HG03097 (cell line): ENCODE data around the gene ARF4.

ENCODE experiments used
- ATAC-seq: cut with Tn5 transposase; IDR thresholded peaks from one replicate; pipeline ENCODE4 v1.9.1; 2021; ENCODE audit not compliant: unreplicated experiment, low FRiP score

The ARF4 gene

DNA sequence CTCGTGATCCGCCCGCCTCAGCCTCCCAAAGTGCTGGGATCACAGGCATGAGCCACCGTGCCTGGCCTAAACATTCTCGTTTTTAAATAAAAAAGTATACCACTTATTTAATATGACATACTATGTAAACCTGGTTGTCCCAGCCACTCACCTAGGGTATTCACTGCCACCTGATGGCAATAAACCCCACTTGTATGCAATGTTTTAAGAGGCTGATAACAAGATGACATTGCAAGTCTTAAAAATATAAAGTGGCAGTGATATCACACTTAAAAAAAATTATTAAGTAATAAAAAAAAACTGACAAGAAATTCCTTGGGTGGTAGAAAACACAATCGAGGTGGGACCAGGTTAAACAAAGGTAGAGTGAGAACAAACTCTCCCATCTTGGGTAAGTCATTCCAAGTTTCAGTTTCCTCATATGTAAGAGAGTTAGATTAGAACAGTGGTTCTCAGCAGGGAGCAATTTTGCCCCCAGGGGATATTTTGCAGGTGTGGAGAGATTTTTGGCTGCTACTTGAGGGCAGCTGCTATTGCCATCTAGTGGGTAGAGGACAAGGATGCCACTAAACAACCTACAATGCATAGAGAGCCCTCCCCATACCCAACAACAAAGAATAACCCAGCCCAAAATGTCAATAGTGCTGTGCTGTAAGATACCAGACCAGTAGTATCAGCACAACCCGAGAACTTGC is 14.5 kb downstream of the ARF4 start:
- no peak for ATAC-seq

DNA sequence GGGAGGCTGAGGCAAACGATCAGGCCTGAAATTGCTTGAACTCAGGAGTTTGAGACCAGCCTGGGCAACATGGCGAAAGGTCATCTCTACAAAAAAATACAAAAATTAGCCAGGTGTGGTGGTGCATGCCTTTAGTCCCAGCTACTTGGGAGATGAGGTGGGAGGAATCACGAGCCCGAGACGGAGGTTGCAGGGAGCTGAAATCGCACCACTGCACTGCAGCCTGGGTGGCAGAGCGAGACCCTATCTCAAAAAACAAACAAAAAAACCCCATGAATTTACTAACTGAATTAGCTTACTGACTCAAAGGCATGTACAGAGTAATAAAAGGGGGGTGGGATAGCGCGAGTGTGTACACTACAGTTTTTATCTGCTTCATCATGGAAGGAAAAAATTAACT is 19.3 kb downstream of the ARF4 start:
- ATAC-seq, result no peak

DNA sequence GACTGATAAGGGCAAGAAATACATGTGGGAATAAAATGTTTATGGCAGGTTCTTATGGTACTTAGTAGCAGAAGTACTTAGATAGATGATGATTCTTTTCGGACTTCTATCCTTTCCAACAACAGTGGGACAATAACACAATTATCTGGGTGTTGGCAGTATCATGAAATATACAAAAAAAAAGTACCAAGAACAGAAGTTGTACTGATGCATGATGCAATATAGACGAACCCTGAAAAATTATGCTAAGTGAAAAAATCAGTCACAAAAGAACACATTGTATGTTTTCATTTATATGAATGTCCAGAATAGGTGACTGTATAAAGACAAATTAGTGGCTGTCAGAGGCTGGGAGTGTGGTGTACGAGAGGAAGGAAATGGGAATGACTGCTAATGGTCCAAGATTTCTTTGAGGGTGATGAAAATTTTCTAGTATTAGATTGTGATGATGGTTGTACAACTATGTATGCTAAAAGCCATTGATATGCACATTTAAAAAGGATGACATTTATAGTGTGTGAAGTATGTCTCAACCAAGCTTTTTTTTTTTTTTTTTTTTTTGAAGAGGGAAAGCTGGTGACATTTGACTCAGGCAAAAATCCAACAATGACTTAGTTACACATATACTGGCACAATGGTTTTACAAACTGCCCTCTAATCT is 21.0 kb downstream of the ARF4 start:
- ATAC-seq, result no peak

DNA sequence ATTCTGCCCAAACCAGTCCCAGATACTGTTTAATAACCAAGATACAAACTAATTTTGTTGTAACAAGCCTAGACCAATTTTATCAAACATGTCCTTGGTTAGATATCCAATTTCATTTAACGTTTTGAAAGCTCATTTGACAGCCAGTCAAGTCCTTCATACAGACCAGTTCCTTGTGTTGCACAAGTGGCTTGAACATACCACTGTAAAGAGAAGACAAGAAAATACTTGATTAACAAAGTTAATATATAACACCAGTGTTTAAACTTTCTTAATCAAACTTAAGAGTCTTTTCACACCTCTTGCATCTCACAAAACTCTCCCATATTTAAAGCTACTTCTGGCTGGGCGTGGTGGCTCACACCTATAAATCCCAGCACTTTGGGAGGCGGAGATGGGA is 25.0 kb downstream of the ARF4 start:
- no peak for ATAC-seq

DNA sequence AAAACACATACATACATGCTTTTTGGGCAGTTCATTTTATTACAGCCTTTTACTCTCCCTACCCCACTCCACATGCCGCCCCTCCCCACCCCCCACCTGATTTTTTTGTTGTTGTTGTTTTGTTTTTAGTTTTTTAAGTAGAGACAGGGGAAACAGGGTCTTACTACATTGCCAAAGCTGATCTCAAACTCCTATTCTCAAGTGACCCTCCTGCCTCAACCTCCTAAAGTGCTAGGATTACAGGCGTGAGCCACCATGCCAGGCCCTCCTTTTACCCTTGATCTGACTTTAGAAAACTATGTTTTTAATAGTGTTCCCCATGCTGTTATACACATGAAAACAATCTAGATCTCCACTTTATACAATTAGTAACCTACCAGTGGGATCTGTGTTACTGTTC is 26.3 kb downstream of the ARF4 start:
- ATAC-seq, result no peak

DNA sequence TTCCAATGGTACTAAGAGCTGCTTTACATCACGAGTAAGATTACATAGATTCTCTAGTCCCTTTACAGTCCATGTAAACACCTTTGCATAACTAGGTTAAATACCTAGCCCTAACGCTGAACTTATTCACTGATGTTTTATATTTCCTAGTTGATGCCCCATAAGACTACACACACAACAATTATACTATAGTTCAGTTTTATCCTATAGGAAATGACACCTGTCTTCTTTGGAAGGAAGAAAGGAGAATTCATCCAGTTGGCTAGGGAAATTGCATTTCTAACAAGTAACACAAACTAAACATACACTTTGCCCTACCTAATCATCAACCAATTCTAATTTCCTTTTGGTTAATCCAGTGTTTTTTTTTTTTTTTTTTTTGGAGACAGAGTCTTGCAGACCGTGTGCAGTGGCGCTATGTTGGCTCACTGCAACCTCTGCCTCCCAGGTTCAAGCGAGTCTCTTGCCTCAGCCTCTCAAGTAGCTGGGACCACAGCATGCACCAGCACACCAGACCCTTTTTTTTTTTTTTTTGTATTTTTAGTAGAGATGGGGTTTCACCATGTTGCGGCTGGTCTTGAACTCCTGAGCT is 27.2 kb downstream of the ARF4 start:
- ATAC-seq, result no peak

DNA sequence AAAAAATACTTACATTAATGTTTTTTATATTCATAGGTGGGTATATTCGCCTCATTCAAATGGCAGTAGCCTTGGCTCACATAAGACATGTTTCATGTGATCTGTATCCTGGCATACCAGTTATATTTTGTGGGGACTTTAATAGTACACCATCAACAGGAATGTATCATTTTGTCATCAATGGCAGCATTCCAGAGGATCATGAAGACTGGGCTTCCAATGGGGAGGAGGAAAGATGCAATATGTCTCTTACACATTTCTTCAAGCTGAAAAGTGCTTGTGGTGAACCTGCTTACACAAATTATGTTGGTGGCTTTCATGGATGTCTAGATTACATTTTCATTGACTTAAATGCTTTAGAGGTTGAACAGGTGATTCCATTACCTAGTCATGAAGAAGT is 37.6 kb downstream of the ARF4 start:
- no peak for ATAC-seq

DNA sequence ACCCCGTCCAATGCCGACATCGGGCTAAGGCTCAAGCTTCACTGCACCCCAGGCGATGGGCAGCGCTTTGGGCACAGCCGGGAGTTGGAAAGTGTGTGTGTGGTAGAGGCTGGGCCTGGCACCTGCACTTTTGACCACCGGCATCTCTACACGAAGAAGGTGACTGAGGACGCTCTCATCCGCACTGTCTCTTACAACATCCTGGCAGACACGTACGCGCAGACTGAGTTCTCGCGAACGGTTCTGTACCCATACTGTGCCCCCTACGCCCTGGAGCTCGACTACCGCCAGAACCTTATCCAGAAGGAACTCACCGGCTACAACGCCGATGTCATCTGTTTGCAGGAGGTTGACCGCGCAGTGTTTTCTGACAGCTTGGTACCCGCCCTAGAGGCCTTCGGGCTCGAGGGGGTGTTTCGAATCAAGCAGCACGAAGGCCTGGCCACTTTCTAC is 40.0 kb downstream of the ARF4 start:
- ATAC-seq, result no peak

DNA sequence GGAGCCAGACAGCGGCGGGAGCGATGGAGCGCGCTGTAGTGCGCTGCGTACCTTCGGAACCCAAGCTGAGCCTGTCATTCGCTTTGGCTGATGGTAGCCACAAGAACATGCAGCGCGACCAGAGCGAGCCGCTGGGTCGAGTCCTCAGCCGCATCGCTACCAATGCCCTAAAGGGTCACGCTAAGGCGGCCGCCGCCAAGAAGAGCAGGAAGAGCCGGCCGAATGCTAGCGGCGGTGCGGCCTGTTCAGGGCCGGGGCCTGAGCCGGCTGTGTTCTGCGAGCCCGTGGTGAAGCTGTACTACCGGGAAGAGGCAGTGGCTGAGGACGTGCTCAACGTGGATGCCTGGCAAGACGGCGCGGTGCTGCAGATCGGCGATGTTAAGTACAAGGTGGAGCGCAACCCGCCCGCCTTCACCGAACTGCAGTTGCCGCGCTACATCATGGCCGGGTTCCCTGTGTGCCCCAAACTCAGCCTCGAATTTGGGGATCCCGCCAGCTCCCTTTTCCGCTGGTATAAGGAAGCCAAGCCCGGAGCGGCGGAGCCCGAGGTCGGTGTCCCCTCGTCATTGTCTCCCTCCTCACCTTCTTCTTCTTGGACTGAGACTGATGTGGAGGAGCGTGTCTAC is 40.6 kb downstream of the ARF4 start:
- ATAC-seq, result peak; percentile 29

DNA sequence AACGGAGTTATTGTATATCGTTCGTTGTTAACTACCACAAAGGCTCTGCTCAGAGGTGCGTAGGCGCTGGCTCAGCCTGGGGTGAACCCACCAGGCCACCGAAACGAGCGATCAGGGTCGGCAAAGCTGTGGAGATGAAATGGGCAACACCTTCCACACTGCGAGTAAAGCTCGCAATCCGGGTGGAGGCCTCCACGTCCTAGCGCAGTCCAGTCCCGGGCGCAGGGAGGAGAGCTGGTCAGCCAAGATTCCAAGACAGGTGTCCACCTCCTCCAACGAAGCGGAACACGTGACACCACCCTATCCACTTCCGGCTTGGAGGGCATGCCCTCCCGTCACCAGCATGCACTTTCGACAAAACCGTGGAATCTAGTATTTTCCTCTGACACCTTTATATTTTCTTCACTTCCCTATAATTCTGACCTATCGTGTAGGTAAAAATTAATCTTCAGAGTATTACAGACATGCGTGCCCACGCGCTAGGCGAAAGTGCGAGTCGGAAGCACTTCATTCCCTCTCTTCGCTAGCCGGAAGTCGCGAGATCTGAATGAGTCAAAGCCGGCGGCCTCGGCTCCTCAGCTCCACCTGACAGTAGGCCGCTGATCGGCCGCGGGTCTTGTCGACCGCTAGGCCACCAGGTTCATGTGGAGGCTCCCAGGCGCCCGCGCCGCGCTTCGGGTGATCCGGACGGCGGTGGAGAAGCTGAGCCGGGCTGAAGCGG is 41.2 kb downstream of the ARF4 start, which contains the start of gene PDE12:
Gene PDE12 (plus strand): TSS at position 537 of the 721 bp plus-strand sequence. CDS start 106 bp downstream, at position 643.
- ATAC-seq, result peak; percentile 79

DNA sequence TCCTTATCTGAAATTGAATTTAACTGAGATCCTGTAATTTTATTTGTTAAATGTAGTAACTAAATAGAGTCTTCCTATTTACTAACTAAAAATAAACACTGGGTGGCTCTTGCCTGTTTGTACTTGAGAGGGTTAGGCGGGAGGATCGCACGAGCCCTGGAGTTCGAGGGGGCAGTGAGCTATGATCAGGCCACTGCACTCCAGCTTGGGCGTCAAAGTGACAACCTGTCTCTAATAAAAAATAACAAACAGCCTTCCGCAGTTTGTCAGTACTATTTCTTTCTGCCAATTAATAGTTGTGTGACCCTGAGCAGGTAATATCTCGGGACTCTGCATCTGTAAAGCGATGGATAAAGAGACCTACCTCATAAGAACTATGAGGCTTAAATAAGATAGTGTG is 41.8 kb downstream of the ARF4 start:
- no peak for ATAC-seq

DNA sequence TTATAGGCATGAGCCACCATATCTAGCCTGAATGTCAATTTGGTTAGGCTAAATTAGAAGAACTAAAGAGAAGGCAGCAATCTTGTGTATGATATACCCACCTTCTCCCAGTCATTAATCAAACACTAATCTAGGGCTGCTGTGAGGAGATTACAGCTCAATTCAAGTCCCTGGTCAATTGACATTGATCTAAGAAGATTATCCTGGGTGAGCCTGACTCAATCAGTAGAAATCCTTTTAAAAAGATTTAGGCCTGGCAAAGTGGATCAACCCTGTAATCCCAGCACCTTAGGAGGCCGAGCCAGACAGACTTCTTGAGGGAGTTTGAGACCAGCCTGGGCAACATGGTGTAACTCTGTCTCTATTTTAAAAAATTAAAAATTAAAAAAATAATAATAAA is 50.5 kb downstream of the ARF4 start:
- no peak for ATAC-seq

DNA sequence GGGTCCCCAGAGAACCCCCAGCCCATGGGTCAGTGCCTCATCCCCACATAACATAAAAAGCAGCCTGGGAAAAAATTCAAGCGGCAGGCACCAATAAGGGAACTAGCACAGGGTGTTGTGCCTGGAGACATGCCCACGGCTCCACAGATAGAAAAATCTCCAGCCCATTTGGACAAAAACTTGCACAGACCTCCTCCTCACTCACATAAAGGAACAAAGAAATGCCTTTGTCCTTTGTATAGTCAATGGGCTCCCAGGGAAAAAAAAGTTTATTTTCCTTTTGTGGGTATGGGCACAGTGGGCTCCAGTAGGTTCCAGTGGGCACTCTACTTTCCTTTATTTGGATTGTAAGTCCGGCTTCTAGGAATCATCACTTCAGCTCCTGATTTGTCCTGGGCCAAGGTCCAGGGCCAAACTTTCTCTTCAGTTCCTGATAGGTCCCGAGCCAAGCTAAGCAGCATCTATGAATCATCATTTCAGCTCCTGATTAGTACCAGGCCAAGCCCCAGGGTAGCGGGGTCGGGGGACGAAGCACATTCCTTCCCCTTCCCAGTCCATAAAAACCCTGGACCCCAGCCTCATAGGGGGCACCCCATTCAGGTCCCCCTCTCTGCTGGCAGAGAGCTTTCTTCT is 51.4 kb downstream of the ARF4 start:
- ATAC-seq, result no peak

DNA sequence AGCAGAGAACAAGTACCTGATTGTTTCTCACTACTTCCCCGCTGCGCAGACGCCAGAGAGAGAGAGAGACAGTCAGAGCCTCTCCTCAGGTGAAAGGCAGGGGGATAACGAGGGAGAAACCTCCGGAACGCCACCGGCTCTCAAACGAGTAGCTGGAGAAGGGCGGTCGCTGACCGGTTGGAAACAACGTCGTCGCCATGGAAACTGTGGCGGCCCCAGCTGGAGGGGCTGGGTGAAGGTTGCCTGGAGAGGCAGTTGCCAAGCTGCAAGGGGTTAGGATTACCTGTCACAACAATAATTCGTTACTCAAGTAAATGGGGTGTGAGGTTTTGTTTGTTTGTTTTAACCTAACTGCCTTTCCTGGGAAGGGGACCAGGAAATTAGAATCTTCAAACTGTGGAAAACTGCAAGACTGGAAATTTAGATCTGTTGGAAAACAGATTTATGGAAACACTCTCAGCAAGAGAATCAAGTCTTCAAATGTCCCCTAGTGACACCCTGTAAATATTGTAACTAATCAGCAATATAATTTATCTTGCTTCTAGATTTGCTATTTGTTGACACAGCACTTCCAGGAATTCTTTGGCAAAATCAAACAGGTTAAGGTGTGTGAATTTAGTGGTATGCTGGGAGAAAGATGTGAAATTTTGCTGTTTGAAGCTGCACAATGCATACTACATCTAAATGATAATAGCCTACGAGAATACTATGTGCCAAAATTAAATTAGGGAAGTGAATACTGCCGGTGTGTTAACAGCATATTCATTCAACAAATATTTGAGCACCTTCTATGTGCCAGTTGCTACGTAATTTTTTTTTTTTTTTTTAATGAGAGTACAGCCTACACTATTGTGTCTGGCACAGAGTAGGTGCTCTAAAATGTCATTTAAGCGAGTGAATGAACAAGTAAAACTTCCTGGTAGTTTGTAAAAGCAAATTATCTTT is 52.7 kb downstream of the ARF4 start, which contains the start of gene DNAH12:
Gene DNAH12 (minus strand): TSS at position 164 of the 945 bp plus-strand sequence. CDS start 1,474 bp downstream, outside the sequence.
- no peak for ATAC-seq

DNA sequence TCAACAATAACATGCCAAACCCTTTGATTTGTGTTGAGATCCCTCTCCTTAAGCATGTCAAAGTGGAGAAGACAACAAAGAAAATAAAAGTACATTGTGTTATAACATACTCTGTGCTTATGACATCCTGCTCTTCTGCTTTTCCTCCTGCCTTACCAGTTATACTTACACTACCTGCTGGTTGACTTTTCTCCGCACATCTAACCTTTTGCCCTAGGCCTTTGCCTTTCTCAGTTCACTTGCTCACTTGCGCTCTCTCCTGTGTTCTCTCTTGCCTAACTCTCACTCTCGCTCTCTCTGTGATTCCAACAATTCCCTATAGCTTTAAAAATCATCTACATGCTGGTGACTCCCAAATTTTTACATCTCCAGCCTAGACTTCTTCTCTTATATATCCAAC is 58.7 kb downstream of the ARF4 start:
- no peak for ATAC-seq

DNA sequence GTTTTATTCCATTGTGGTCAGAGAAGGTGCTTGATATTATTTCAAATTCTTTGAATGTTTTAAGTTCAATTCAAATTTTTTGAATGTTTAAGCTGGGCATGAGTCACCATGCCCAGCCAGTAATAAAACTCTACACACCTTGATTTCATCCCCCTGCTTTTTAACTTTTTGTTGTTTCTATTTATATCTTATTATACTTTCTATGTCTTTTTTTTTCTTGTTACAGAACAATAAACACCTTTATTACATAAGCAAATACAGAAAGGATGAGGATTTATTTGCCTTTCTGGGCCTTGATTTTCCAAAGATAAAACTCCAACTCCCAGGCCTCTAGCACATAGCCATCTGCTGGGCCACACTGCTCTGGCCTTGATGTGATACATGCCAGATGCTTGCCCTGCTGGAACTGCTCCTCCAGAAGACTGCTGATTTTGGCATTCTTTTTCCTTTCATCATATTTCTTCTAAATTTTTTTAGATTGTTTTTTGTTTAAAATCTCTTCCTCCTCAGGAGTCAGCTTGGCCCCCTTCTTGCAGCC is 67.0 kb downstream of the ARF4 start:
- ATAC-seq, result no peak
